NCI-H2029 (cell line): ENCODE results near the gene KCNK10.

Experiments
- DNase-seq: peaks from one replicate; lab custom pipeline; 2025; lab: John Stamatoyannopoulos, UW

The KCNK10 gene

GRCh38 chr14:88321692-88322503 is 1.2 kb downstream of the KCNK10 start:
- no peak for DNase-seq

- DNase-seq = no peak
Measured at GRCh38 chr14:88318406-88318805, 4.7 kb downstream of the KCNK10 start.

GRCh38 chr14:88316521-88316920 is 6.5 kb downstream of the KCNK10 start:
- DNase-seq = no peak

- no peak for DNase-seq
Measured at GRCh38 chr14:88312257-88312656, 10.8 kb downstream of the KCNK10 start.

GRCh38 chr14:88311780-88312179 is 11.3 kb downstream of the KCNK10 start:
- no peak for DNase-seq

GRCh38 chr14:88310449-88310848 is 12.6 kb downstream of the KCNK10 start:
- DNase-seq = no peak

- DNase-seq = no peak
Measured at GRCh38 chr14:88310021-88310420, 13.0 kb downstream of the KCNK10 start.

- DNase-seq = no peak
Measured at GRCh38 chr14:88305528-88306322, 17.3 kb downstream of the KCNK10 start.

GRCh38 chr14:88303041-88303440 is 20.0 kb downstream of the KCNK10 start:
- no peak for DNase-seq

GRCh38 chr14:88301381-88301780 is 21.7 kb downstream of the KCNK10 start:
- DNase-seq = no peak

- no peak for DNase-seq
Measured at GRCh38 chr14:88300817-88301216, 22.3 kb downstream of the KCNK10 start.

- DNase-seq = no peak
Measured at GRCh38 chr14:88299865-88300530, 23.1 kb downstream of the KCNK10 start.

GRCh38 chr14:88297306-88297705 is 25.8 kb downstream of the KCNK10 start:
- DNase-seq = no peak

- no peak for DNase-seq
Measured at GRCh38 chr14:88296351-88296750, 26.7 kb downstream of the KCNK10 start.

GRCh38 chr14:88289996-88290395 is 33.1 kb downstream of the KCNK10 start:
- no peak for DNase-seq

GRCh38 chr14:88289234-88289633 is 33.8 kb downstream of the KCNK10 start:
- no peak for DNase-seq

GRCh38 chr14:88286309-88286708 is 36.8 kb downstream of the KCNK10 start:
- no peak for DNase-seq

- no peak for DNase-seq
Measured at GRCh38 chr14:88281447-88281846, 41.6 kb downstream of the KCNK10 start.

GRCh38 chr14:88276923-88277596 is 46.0 kb downstream of the KCNK10 start:
- no peak for DNase-seq

- no peak for DNase-seq
Measured at GRCh38 chr14:88272390-88273269, 50.4 kb downstream of the KCNK10 start.

GRCh38 chr14:88271205-88271604 is 51.9 kb downstream of the KCNK10 start:
- DNase-seq = no peak
